PFSK-1 (cell line): ENCODE results near the gene RHCG.

Experiments
- FOXP2 ChIP-seq: optimal IDR thresholded peaks from 2 replicates; pipeline ENCODE3; 2011; ENCODE audit warnings: borderline replicate concordance, control low read depth, inconsistent platforms; ENCODE audit not compliant: insufficient read depth; ENCODE audit errors: extremely low read length, extremely low read depth
- POLR2AphosphoS5 ChIP-seq: IDR thresholded peaks from 2 replicates; pipeline ENCODE4 v1.6.1; 2012; ENCODE audit warnings: low read depth, mild to moderate bottlenecking, control low read depth, low read length, moderate library complexity
- SIN3A ChIP-seq: IDR thresholded peaks from 2 replicates; pipeline ENCODE4 v1.6.1; 2012; ENCODE audit warnings: mild to moderate bottlenecking, low read length, moderate library complexity, borderline replicate concordance; ENCODE audit not compliant: insufficient read depth
- TAF1 ChIP-seq: IDR thresholded peaks from 2 replicates; pipeline ENCODE4 v1.6.1; 2012; ENCODE audit warnings: low read length, control low read depth, borderline replicate concordance; ENCODE audit not compliant: insufficient read depth
- TF ChIP-seq, protein P1 (sequence below), 2 experiments: IDR thresholded peaks; 2 replicates each; pipeline versions ENCODE4 v1.6.1 to v1.8.0; 2011 to 2012; ENCODE audit warnings: low read depth in 2 of 2, low read length in 2 of 2, control low read depth in 1 of 2, inconsistent platforms in 1 of 2, mild to moderate bottlenecking in 1 of 2, moderate library complexity in 1 of 2; ENCODE audit not compliant: insufficient read depth in 1 of 2

Gene RHCG

DNA sequence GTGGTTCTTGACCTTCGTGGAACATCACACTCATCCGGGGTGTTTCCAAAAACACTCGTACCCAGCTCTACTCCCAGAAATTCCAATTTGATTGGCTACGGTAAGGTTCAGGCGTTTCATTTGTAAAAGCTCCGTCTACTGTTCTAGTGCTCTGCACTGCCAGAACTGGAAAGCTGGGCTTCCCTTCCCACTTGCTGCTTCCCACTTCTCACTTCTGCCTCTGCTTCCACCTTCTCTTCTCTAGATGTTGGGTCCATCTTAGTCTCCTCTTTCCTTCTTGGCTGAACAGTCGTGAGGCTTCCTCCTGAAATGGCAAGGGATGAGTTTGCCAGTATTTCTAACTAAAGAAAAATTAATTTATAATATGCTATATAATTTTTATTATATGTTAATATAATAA, 29.8 kb upstream of the RHCG start:
- TF ChIP-seq POLR2AphosphoS5 (no peak), SIN3A (no peak), FOXP2 (no peak), TAF1 (no peak)
- TF ChIP-seq, protein P1, sequence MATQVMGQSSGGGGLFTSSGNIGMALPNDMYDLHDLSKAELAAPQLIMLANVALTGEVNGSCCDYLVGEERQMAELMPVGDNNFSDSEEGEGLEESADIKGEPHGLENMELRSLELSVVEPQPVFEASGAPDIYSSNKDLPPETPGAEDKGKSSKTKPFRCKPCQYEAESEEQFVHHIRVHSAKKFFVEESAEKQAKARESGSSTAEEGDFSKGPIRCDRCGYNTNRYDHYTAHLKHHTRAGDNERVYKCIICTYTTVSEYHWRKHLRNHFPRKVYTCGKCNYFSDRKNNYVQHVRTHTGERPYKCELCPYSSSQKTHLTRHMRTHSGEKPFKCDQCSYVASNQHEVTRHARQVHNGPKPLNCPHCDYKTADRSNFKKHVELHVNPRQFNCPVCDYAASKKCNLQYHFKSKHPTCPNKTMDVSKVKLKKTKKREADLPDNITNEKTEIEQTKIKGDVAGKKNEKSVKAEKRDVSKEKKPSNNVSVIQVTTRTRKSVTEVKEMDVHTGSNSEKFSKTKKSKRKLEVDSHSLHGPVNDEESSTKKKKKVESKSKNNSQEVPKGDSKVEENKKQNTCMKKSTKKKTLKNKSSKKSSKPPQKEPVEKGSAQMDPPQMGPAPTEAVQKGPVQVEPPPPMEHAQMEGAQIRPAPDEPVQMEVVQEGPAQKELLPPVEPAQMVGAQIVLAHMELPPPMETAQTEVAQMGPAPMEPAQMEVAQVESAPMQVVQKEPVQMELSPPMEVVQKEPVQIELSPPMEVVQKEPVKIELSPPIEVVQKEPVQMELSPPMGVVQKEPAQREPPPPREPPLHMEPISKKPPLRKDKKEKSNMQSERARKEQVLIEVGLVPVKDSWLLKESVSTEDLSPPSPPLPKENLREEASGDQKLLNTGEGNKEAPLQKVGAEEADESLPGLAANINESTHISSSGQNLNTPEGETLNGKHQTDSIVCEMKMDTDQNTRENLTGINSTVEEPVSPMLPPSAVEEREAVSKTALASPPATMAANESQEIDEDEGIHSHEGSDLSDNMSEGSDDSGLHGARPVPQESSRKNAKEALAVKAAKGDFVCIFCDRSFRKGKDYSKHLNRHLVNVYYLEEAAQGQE (IDR thresholded peaks at IDR 0.05; ENCODE audit: insufficient read depth in 1 of 2, low read depth in 2 of 2, low read length in 2 of 2), result no peak

DNA sequence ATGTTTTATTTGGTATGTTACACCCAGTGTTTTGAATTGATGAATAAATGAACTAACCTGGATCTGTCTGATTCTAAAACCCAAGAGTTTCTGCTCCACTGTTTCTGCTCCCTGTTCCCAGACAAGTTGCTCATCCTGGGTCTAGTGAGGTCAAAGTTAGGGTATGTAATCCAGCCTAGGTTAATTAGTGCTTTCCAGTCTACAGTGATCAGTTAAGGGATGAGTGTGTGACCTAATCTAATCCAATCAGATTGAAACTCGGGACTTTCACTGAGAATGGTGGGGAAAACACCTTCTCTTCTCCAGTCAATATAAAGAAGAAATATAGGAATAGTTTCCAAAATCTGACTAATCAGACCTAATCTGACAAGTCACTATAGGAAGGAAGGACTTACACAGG, 27.8 kb upstream of the RHCG start:
- TF ChIP-seq TAF1 (no peak), POLR2AphosphoS5 (no peak), SIN3A (no peak), FOXP2 (no peak)
- TF ChIP-seq, protein P1 (IDR thresholded peaks at IDR 0.05; ENCODE audit: insufficient read depth in 1 of 2, low read depth in 2 of 2, low read length in 2 of 2), result no peak

DNA sequence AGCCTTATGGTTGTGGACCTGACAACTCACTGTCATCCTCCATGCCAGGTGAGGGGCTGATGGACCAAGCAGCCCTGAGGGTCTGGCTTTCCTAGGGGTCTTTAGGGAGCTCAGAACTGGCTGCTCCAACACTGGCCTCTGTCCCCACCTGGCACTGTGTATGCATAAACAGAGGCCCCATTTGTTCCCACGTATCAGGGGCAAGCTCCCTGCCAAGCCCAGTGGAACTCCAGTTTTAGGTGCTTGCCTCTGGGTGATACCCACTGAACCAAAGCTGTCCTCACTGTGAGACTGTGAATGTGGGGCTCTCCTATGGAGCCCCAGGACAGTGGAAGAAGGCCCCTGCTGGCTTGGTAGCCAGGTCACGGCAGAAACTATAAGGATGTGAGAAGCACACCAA, 26.7 kb upstream of the RHCG start:
- TF ChIP-seq, protein P1 (IDR thresholded peaks at IDR 0.05; ENCODE audit: insufficient read depth in 1 of 2, low read depth in 2 of 2, low read length in 2 of 2), result no peak
- no peak for TF ChIP-seq POLR2AphosphoS5
- TF ChIP-seq FOXP2, result no peak

DNA sequence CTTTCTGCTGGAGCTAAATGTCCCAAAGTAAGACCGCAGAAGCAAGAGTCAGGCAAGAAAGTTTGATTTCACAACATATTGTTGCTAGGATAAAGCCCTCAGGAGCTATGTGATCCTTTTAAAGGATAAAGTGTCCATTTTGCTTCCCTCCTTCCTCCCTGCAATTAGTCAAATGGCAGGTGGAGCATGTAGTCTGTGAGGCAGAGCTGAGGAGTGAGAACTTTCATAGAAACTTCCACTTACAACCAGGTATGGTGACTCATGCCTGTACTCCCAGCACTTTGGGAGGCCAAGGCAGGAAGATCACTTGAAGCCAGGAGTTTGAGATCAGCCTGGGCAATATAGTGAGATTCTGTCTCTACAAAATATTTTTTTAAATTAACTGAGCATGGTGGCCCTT, 25.2 kb upstream of the RHCG start:
- TF ChIP-seq TAF1, result no peak
- no peak for TF ChIP-seq FOXP2
- TF ChIP-seq, protein P1 (IDR thresholded peaks at IDR 0.05; ENCODE audit: insufficient read depth in 1 of 2, low read depth in 2 of 2, low read length in 2 of 2), result no peak
- no peak for TF ChIP-seq SIN3A
- TF ChIP-seq POLR2AphosphoS5, result no peak

DNA sequence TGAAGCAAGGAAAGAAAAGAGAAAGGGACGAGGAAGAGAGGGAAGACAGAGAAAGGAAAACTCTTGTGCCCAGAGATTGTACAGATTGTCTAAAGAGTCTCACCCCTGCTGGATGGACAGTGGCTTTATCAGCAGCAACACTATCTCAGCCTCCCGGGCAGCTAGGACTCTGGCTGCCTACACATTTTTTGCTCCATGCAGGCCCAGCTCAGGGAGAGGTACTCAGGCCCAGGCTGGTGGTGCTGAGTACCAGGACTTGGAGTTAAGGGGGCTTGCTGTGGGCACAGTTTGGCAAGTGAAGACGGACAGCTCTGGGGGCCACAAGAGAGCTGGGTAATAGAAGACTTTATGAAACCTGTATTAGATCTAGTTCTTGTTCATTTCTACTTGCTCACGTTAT, 19.1 kb upstream of the RHCG start:
- TF ChIP-seq TAF1 (no peak), POLR2AphosphoS5 (no peak), SIN3A (no peak), FOXP2 (no peak)
- TF ChIP-seq, protein P1 (IDR thresholded peaks at IDR 0.05; ENCODE audit: insufficient read depth in 1 of 2, low read depth in 2 of 2, low read length in 2 of 2), result no peak
